ENCODE measurements around the gene FOXF2. TPM values are rescaled to one million over a fixed set of nuclear protein-coding genes. Genes with fewer than 3 reads are reported as not detected.

Gene FOXF2
- total RNA-seq, 4 donors from 2014 or later = 0.25 to 3.0 (median 0.99) TPM

GRCh38 chr6:1384549-1385128 lies 4.7 kb upstream of the FOXF2 start:
- peaks cover 100% of the 10 kb centered on the region for H3K27me3 ChIP-seq
- no peaks in the 10 kb centered on the region for H3K9me3 ChIP-seq
- DNase-seq (ENCODE audit: low spot score in 2 of 2) = no peak
- 44% methylated on average over 23 of the region's 34 CpGs for WGBS
- TF ChIP-seq POLR2A (IDR thresholded peaks at IDR 0.05) (no peak), EP300 (IDR thresholded peaks at IDR 0.05) (no peak), POLR2AphosphoS5 (IDR thresholded peaks at IDR 0.05) (no peak)
- no peaks in the 10 kb centered on the region for H3K36me3 ChIP-seq
- peaks cover 51% of the 10 kb centered on the region for H3K4me1 ChIP-seq
- H3K4me3 ChIP-seq = no peak overlapping the region
- no peak overlapping the region for H3K27ac ChIP-seq

GRCh38 chr6:1385129-1386037 lies 4.0 kb upstream of the FOXF2 start:
- Histone ChIP-seq H3K9me3 (no peaks in the 10 kb centered on the region), H3K4me1 (peaks cover 51% of the 10 kb centered on the region), H3K4me3 (no peak overlapping the region), H3K27ac (no peak overlapping the region), H3K36me3 (no peaks in the 10 kb centered on the region), H3K27me3 (peaks cover 100% of the 10 kb centered on the region)
- WGBS = 49% methylated on average over 39 of the region's 39 CpGs
- DNase-seq (ENCODE audit: low spot score in 2 of 2) = no peak
- TF ChIP-seq POLR2AphosphoS5 (IDR thresholded peaks at IDR 0.05) = no peak
- no peak for TF ChIP-seq POLR2A (IDR thresholded peaks at IDR 0.05)
- TF ChIP-seq, protein P1, sequence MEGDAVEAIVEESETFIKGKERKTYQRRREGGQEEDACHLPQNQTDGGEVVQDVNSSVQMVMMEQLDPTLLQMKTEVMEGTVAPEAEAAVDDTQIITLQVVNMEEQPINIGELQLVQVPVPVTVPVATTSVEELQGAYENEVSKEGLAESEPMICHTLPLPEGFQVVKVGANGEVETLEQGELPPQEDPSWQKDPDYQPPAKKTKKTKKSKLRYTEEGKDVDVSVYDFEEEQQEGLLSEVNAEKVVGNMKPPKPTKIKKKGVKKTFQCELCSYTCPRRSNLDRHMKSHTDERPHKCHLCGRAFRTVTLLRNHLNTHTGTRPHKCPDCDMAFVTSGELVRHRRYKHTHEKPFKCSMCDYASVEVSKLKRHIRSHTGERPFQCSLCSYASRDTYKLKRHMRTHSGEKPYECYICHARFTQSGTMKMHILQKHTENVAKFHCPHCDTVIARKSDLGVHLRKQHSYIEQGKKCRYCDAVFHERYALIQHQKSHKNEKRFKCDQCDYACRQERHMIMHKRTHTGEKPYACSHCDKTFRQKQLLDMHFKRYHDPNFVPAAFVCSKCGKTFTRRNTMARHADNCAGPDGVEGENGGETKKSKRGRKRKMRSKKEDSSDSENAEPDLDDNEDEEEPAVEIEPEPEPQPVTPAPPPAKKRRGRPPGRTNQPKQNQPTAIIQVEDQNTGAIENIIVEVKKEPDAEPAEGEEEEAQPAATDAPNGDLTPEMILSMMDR (IDR thresholded peaks at IDR 0.05) = no peak
- no peak for TF ChIP-seq EP300 (IDR thresholded peaks at IDR 0.05)

- no peak for TF ChIP-seq POLR2AphosphoS5 (IDR thresholded peaks at IDR 0.05)
- TF ChIP-seq POLR2A (IDR thresholded peaks at IDR 0.05) = no peak
- 81% methylated on average over 4 of the region's 4 CpGs for WGBS
- H3K36me3 ChIP-seq = no peaks in the 10 kb centered on the region
- H3K9me3 ChIP-seq = no peaks in the 10 kb centered on the region
- peaks cover 57% of the 10 kb centered on the region for H3K4me1 ChIP-seq
- peaks cover 100% of the 10 kb centered on the region for H3K27me3 ChIP-seq
- no peak for DNase-seq (ENCODE audit: low spot score in 2 of 2)
- H3K4me3 ChIP-seq = no peak overlapping the region
- no peak overlapping the region for H3K27ac ChIP-seq
Measured at GRCh38 chr6:1386038-1386709, 3.2 kb upstream of the FOXF2 start.

DNA sequence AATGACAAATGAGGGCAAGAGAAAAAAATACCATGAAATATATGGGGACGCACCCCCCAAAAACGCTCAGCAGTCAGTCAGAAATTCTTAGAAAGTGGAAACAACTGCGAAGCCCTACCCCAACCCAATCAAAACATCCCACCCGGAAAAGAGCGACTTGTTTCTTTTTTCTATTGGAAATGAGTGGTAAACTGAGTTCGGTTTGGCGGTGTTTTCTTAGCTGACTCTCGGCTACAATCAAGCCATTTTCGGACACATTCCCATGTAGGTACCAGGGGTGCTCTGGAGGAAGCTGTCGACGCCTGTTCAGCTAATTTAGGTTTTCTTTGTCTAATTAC lies 1.9 kb upstream of the FOXF2 start:
- Histone ChIP-seq H3K4me3 (no peak overlapping the region), H3K27me3 (peaks cover 100% of the 10 kb centered on the region), H3K9me3 (no peaks in the 10 kb centered on the region), H3K4me1 (peaks cover 49% of the 10 kb centered on the region), H3K27ac (no peak overlapping the region), H3K36me3 (no peaks in the 10 kb centered on the region)
- no peak for DNase-seq (ENCODE audit: low spot score in 2 of 2)
- TF ChIP-seq, protein P1 (IDR thresholded peaks at IDR 0.05) = no peak
- TF ChIP-seq EP300 (IDR thresholded peaks at IDR 0.05) (no peak), POLR2AphosphoS5 (IDR thresholded peaks at IDR 0.05) (no peak), POLR2A (IDR thresholded peaks at IDR 0.05) (no peak)
- WGBS = 74% methylated on average over 11 of the region's 11 CpGs

DNA sequence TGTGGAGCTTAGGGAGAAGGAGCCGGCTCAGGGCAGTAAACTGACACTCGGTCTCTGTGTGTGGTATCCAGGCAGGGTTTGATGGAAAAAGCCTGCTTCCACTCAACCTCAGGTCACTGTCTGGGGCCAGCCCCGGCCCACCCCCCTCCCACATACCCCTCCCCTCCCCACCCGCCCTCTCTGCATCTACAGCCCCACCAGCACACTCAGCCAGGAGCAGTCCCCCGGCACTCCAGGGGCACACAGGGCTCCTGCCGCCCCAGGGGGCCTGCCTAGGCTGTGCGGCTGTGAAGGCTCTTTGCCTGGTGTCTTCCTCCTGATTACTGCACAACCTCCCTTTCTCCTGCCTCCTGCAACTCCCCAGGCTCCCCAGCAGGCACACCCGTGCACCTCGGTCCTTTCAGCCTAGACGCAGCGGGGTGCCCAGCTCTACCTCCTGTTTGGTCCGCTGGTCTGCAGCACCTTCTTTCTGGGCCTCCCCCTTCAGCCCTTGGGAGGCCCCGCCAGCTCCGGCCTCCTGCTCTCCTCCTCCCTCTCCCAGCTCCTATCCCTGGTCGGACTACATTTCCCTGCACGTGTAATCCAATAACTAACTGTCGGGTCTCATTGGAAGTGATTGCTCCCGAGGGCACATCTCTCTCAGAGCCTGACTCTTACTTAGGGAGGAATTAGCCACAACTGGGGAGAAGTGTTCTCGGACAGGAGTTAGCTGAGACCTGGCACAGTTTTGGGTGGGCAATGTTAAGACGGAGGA lies 1.3 kb upstream of the FOXF2 start:
- Histone ChIP-seq H3K27me3 (peaks cover 100% of the 10 kb centered on the region), H3K4me1 (peaks cover 47% of the 10 kb centered on the region), H3K27ac (no peak overlapping the region)

More for the DNA sequence above, 1.3 kb upstream of the FOXF2 start:
- 43% methylated on average over 18 of the region's 20 CpGs for WGBS
- TF ChIP-seq POLR2A (IDR thresholded peaks at IDR 0.05) (no peak), POLR2AphosphoS5 (IDR thresholded peaks at IDR 0.05) (no peak), EP300 (IDR thresholded peaks at IDR 0.05) (no peak)
- TF ChIP-seq, protein P1 (IDR thresholded peaks at IDR 0.05) = no peak
- no peaks in the 10 kb centered on the region for H3K9me3 ChIP-seq
- peak in 1 of 2 donors; percentile 9 for DNase-seq (ENCODE audit: low spot score in 2 of 2)
- H3K36me3 ChIP-seq = no peaks in the 10 kb centered on the region
- H3K4me3 ChIP-seq = no peak overlapping the region
